ENCODE measurements around the gene CNTROB. TPM values are rescaled to one million over a fixed set of nuclear protein-coding genes. Genes with fewer than 3 reads are reported as not detected.
A peak's percentile ranks its signal among the peaks of the same experiment; 100 is the strongest.

CNTROB gene
- total RNA-seq, 1 experiment from 2014 or later, result 24.2 TPM

- Mint-ChIP-seq H3K9me3 (ENCODE audit: unreplicated experiment) (no peaks in the 10 kb centered on the region), H3K4me3 (ENCODE audit: unreplicated experiment) (peak overlapping the region; percentile 61), H3K4me1 (ENCODE audit: low read depth, unreplicated experiment) (no peaks in the 10 kb centered on the region), H3K36me3 (ENCODE audit: insufficient read depth, unreplicated experiment) (no peaks in the 10 kb centered on the region), H3K27me3 (ENCODE audit: insufficient read depth, unreplicated experiment) (no peaks in the 10 kb centered on the region), H3K27ac (ENCODE audit: unreplicated experiment) (no peak overlapping the region)
- peak; percentile 66 to 88 for DNase-seq
- ChIA-PET CTCF (interaction anchor here (0.6 to 2.6 kb wide), 11 partner anchors 12 to 246 kb away, joined by 3 to 21 read pairs (median 4); partner anchors contain the start of genes CNTROB, GUCY2D, RNF227 and TRAPPC1), POLR2A (no interaction called here)
- TF ChIP-seq CTCF (IDR thresholded peaks at IDR 0.05; ENCODE audit: insufficient read depth in 1 of 2, low read depth in 1 of 2, low read length in 1 of 2, severe bottlenecking in 1 of 2, unreplicated experiment in 1 of 2), result peak; percentile 75 to 80
- Histone ChIP-seq H3K4me3 (ENCODE audit: low read depth, low read length) (peak overlapping the region; percentile 57), H3K4me1 (no peaks in the 10 kb centered on the region), H3K9me3 (no peaks in the 10 kb centered on the region), H3K36me3 (ENCODE audit: control insufficient read depth, insufficient read depth, low read length) (no peaks in the 10 kb centered on the region), H3K27me3 (replicated peaks; ENCODE audit: control insufficient read depth, insufficient read depth, low read length) (no peaks in the 10 kb centered on the region)
- no TSS peak for BruUV-seq (replicated peaks)
- intact Hi-C loops (cut with micrococcal nuclease; ENCODE audit: unreplicated experiment), result loop anchor here (1.0 to 10.0 kb wide), 5 partner anchors 51 to 245 kb away; partner anchors contain the start of genes CNTROB and TRAPPC1
Measured at GRCh38 chr17:7989781-7990655, 58.0 kb downstream of the CNTROB start.

GRCh38 chr17:7992516-7992915, 60.5 kb downstream of the CNTROB start:
- ChIA-PET POLR2A (no interaction called here), CTCF (interaction anchor here (1.2 to 1.7 kb wide), 2 partner anchors 49 to 68 kb away, joined by 4 read pairs; no protein-coding TSS in a partner anchor)
- no peak overlapping the region for H3K27ac Mint-ChIP-seq (ENCODE audit: unreplicated experiment)
- intact Hi-C loops (cut with micrococcal nuclease; ENCODE audit: unreplicated experiment), result loop anchor here (5.0 kb wide), 1 partner anchor 60 kb away; the partner anchor contains the start of genes CNTROB and TRAPPC1
- Histone ChIP-seq H3K4me3 (ENCODE audit: low read depth, low read length) (no peak overlapping the region), H3K36me3 (ENCODE audit: control insufficient read depth, insufficient read depth, low read length) (no peaks in the 10 kb centered on the region), H3K4me1 (no peaks in the 10 kb centered on the region), H3K27me3 (replicated peaks; ENCODE audit: control insufficient read depth, insufficient read depth, low read length) (no peaks in the 10 kb centered on the region), H3K9me3 (no peaks in the 10 kb centered on the region)
- H3K4me1 Mint-ChIP-seq (ENCODE audit: low read depth, unreplicated experiment), result no peaks in the 10 kb centered on the region
- DNase-seq, result no peak
- H3K27me3 Mint-ChIP-seq (ENCODE audit: insufficient read depth, unreplicated experiment), result no peaks in the 10 kb centered on the region
- no peak for TF ChIP-seq CTCF (IDR thresholded peaks at IDR 0.05; ENCODE audit: insufficient read depth in 1 of 2, low read depth in 1 of 2, low read length in 1 of 2, severe bottlenecking in 1 of 2, unreplicated experiment in 1 of 2)
- no peaks in the 10 kb centered on the region for H3K36me3 Mint-ChIP-seq (ENCODE audit: insufficient read depth, unreplicated experiment)
- H3K4me3 Mint-ChIP-seq (ENCODE audit: unreplicated experiment), result no peak overlapping the region
- H3K9me3 Mint-ChIP-seq (ENCODE audit: unreplicated experiment), result no peaks in the 10 kb centered on the region
- no TSS peak for BruUV-seq (replicated peaks)

- Histone ChIP-seq H3K27me3 (replicated peaks; ENCODE audit: control insufficient read depth, insufficient read depth, low read length) (no peaks in the 10 kb centered on the region), H3K9me3 (no peaks in the 10 kb centered on the region), H3K4me1 (no peaks in the 10 kb centered on the region), H3K4me3 (ENCODE audit: low read depth, low read length) (no peak overlapping the region), H3K36me3 (ENCODE audit: control insufficient read depth, insufficient read depth, low read length) (no peaks in the 10 kb centered on the region)
- intact Hi-C loops (cut with micrococcal nuclease; ENCODE audit: unreplicated experiment), result loop anchor here (5.0 kb wide), 1 partner anchor 61 kb away; the partner anchor contains the start of genes CNTROB and TRAPPC1
- H3K9me3 Mint-ChIP-seq (ENCODE audit: unreplicated experiment), result no peaks in the 10 kb centered on the region
- POLR2A ChIA-PET, result no interaction called here
- H3K27ac Mint-ChIP-seq (ENCODE audit: unreplicated experiment), result no peak overlapping the region
- H3K27me3 Mint-ChIP-seq (ENCODE audit: insufficient read depth, unreplicated experiment), result no peaks in the 10 kb centered on the region
- H3K36me3 Mint-ChIP-seq (ENCODE audit: insufficient read depth, unreplicated experiment), result no peaks in the 10 kb centered on the region
- H3K4me3 Mint-ChIP-seq (ENCODE audit: unreplicated experiment), result no peak overlapping the region
- TF ChIP-seq CTCF (IDR thresholded peaks at IDR 0.05; ENCODE audit: insufficient read depth in 1 of 2, low read depth in 1 of 2, low read length in 1 of 2, severe bottlenecking in 1 of 2, unreplicated experiment in 1 of 2), result no peak
- H3K4me1 Mint-ChIP-seq (ENCODE audit: low read depth, unreplicated experiment), result no peaks in the 10 kb centered on the region
- CTCF ChIA-PET, result interaction anchor here (1.2 to 1.7 kb wide), 2 partner anchors 48 to 68 kb away, joined by 4 read pairs; no protein-coding TSS in a partner anchor
- no peak for DNase-seq
- BruUV-seq (replicated peaks), result no TSS peak
Measured at GRCh38 chr17:7992924-7993323, 60.9 kb downstream of the CNTROB start.
